ENCODE data around the gene BCHE.

DNA sequence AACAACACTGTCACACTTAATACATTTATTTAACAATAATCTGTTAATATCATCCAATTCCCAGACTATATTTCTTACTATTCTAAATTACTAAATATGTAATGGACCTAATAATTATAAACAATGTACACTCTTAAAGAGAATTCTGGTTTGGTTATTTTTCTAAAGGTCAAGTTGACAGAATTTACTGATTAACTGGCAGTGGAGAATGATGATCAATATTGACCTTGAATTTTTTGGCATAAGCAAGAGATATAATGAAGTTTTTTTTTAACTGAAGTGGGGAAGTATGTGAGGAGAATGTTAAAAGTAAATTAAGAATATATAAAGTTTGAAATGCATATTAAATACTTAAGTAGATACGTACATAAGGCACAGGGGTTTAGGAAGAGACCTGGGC is 33.8 kb downstream of the BCHE start:
- TF ChIP-seq, protein P1, sequence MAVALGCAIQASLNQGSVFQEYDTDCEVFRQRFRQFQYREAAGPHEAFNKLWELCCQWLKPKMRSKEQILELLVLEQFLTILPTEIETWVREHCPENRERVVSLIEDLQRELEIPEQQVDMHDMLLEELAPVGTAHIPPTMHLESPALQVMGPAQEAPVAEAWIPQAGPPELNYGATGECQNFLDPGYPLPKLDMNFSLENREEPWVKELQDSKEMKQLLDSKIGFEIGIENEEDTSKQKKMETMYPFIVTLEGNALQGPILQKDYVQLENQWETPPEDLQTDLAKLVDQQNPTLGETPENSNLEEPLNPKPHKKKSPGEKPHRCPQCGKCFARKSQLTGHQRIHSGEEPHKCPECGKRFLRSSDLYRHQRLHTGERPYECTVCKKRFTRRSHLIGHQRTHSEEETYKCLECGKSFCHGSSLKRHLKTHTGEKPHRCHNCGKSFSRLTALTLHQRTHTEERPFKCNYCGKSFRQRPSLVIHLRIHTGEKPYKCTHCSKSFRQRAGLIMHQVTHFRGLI (tag by site-specific recombination; IDR thresholded peaks at IDR 0.05): no peak
- TF ChIP-seq, protein P2, sequence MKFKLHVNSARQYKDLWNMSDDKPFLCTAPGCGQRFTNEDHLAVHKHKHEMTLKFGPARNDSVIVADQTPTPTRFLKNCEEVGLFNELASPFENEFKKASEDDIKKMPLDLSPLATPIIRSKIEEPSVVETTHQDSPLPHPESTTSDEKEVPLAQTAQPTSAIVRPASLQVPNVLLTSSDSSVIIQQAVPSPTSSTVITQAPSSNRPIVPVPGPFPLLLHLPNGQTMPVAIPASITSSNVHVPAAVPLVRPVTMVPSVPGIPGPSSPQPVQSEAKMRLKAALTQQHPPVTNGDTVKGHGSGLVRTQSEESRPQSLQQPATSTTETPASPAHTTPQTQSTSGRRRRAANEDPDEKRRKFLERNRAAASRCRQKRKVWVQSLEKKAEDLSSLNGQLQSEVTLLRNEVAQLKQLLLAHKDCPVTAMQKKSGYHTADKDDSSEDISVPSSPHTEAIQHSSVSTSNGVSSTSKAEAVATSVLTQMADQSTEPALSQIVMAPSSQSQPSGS (tag by site-specific recombination; IDR thresholded peaks at IDR 0.05; ENCODE audit: low read depth): no peak
- TF ChIP-seq, protein P3, sequence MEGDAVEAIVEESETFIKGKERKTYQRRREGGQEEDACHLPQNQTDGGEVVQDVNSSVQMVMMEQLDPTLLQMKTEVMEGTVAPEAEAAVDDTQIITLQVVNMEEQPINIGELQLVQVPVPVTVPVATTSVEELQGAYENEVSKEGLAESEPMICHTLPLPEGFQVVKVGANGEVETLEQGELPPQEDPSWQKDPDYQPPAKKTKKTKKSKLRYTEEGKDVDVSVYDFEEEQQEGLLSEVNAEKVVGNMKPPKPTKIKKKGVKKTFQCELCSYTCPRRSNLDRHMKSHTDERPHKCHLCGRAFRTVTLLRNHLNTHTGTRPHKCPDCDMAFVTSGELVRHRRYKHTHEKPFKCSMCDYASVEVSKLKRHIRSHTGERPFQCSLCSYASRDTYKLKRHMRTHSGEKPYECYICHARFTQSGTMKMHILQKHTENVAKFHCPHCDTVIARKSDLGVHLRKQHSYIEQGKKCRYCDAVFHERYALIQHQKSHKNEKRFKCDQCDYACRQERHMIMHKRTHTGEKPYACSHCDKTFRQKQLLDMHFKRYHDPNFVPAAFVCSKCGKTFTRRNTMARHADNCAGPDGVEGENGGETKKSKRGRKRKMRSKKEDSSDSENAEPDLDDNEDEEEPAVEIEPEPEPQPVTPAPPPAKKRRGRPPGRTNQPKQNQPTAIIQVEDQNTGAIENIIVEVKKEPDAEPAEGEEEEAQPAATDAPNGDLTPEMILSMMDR (tag by site-specific recombination; IDR thresholded peaks at IDR 0.05): no peak
- TF ChIP-seq ZNF138 (tag by site-specific recombination; IDR thresholded peaks at IDR 0.05; ENCODE audit: borderline replicate concordance) (no peak), GLIS2 (tag by site-specific recombination; IDR thresholded peaks at IDR 0.05) (no peak), SETDB1 (IDR thresholded peaks at IDR 0.05; ENCODE audit: insufficient read length, low read length) (no peak), MEIS1 (CRISPR knock-in tag; IDR thresholded peaks at IDR 0.05; ENCODE audit: borderline replicate concordance) (no peak)
- TF ChIP-seq, protein P4, sequence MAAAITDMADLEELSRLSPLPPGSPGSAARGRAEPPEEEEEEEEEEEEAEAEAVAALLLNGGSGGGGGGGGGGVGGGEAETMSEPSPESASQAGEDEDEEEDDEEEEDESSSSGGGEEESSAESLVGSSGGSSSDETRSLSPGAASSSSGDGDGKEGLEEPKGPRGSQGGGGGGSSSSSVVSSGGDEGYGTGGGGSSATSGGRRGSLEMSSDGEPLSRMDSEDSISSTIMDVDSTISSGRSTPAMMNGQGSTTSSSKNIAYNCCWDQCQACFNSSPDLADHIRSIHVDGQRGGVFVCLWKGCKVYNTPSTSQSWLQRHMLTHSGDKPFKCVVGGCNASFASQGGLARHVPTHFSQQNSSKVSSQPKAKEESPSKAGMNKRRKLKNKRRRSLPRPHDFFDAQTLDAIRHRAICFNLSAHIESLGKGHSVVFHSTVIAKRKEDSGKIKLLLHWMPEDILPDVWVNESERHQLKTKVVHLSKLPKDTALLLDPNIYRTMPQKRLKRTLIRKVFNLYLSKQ (tag by site-specific recombination; IDR thresholded peaks at IDR 0.05; ENCODE audit: borderline replicate concordance): no peak
- TF ChIP-seq, protein P5, sequence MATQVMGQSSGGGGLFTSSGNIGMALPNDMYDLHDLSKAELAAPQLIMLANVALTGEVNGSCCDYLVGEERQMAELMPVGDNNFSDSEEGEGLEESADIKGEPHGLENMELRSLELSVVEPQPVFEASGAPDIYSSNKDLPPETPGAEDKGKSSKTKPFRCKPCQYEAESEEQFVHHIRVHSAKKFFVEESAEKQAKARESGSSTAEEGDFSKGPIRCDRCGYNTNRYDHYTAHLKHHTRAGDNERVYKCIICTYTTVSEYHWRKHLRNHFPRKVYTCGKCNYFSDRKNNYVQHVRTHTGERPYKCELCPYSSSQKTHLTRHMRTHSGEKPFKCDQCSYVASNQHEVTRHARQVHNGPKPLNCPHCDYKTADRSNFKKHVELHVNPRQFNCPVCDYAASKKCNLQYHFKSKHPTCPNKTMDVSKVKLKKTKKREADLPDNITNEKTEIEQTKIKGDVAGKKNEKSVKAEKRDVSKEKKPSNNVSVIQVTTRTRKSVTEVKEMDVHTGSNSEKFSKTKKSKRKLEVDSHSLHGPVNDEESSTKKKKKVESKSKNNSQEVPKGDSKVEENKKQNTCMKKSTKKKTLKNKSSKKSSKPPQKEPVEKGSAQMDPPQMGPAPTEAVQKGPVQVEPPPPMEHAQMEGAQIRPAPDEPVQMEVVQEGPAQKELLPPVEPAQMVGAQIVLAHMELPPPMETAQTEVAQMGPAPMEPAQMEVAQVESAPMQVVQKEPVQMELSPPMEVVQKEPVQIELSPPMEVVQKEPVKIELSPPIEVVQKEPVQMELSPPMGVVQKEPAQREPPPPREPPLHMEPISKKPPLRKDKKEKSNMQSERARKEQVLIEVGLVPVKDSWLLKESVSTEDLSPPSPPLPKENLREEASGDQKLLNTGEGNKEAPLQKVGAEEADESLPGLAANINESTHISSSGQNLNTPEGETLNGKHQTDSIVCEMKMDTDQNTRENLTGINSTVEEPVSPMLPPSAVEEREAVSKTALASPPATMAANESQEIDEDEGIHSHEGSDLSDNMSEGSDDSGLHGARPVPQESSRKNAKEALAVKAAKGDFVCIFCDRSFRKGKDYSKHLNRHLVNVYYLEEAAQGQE (tag by site-specific recombination; IDR thresholded peaks at IDR 0.05): no peak
- TF ChIP-seq, protein P6, sequence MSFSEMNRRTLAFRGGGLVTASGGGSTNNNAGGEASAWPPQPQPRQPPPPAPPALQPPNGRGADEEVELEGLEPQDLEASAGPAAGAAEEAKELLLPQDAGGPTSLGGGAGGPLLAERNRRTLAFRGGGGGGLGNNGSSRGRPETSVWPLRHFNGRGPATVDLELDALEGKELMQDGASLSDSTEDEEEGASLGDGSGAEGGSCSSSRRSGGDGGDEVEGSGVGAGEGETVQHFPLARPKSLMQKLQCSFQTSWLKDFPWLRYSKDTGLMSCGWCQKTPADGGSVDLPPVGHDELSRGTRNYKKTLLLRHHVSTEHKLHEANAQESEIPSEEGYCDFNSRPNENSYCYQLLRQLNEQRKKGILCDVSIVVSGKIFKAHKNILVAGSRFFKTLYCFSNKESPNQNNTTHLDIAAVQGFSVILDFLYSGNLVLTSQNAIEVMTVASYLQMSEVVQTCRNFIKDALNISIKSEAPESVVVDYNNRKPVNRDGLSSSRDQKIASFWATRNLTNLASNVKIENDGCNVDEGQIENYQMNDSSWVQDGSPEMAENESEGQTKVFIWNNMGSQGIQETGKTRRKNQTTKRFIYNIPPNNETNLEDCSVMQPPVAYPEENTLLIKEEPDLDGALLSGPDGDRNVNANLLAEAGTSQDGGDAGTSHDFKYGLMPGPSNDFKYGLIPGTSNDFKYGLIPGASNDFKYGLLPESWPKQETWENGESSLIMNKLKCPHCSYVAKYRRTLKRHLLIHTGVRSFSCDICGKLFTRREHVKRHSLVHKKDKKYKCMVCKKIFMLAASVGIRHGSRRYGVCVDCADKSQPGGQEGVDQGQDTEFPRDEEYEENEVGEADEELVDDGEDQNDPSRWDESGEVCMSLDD (tag by site-specific recombination; IDR thresholded peaks at IDR 0.05): no peak
